Stromal cell of bone marrow (primary cell): Measurements from ENCODE around the gene CCNH.

Source experiments
- DNase-seq: peaks from one replicate; pipeline ENCODE4 v3.0.0-alpha.2; 2012; ENCODE audit warnings: low read depth

The CCNH gene

GRCh38 chr5:87360132-87360531 lies 52.6 kb downstream of the CCNH start:
- no peak for DNase-seq

GRCh38 chr5:87359106-87359505 lies 53.6 kb downstream of the CCNH start:
- no peak for DNase-seq

- no peak for DNase-seq
Observed at GRCh38 chr5:87354496-87354895, 58.2 kb downstream of the CCNH start.

- DNase-seq: no peak
Observed at GRCh38 chr5:87347841-87348240, 64.9 kb downstream of the CCNH start.

- no peak for DNase-seq
Observed at GRCh38 chr5:87347272-87347671, 65.5 kb downstream of the CCNH start.
